ENCODE measurements around the gene GAST.

GAST gene

DNA sequence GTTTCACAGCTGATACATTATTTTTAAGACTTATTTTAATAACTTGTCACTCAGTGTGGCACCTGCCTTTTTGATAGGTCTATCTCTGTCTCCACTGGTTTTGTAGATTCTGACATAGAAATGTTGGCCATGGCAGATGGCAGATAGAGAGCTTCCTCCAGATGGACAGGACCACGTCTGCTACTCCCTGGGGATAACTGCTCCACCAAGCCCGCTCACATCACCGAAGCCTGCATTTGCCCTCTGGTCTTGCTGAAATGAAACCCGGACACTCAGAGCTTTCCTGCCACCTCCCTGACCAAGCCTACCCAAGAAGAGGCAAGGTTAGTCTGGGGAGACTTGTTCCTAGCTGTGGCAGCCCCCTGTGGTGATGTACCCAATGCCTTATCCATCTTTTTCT lies 38.7 kb downstream of the GAST start:
- no peak for DNase-seq

DNA sequence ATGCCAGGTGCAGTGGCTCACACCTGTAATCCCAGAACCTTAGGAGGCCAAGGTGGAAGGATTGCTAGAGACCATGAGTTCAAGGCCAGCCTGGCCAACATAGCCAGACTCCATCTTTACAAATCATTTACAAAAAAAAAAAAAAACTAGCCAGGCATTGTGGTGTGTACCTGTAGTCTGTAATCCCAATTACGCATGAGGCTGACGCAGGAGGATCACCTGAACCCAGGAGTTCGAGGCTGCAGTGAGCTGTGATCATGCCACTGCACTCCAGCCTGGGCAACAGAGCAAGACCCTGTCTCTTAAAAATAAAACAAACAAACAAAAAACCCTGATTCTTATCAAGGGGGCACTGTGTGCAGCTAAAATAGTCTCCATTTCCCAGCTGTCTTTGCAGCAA lies 39.2 kb downstream of the GAST start:
- DNase-seq: no peak

DNA sequence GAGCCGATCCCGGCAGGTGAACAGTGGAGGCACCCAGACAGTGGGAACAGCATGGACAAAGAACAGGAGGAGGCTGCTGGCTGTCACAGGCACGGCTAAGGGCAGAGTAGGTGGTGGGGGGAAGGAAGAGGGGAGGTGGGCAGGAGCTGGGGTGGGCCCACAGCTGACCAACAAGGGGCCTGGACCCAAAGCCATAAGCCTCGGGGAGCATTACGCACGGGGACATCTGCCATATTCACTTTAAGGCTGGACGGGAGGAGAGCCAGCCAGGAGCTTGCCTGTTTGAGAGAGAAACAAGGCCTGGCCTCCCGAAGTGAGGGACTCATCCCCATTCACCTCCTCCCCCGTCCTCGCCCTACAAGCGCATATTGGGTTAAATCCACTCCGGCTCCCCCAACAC lies 41.9 kb downstream of the GAST start:
- no peak for DNase-seq

- no peak for DNase-seq
Measured at GRCh38 chr17:41758601-41759000, 46.5 kb downstream of the GAST start.

DNA sequence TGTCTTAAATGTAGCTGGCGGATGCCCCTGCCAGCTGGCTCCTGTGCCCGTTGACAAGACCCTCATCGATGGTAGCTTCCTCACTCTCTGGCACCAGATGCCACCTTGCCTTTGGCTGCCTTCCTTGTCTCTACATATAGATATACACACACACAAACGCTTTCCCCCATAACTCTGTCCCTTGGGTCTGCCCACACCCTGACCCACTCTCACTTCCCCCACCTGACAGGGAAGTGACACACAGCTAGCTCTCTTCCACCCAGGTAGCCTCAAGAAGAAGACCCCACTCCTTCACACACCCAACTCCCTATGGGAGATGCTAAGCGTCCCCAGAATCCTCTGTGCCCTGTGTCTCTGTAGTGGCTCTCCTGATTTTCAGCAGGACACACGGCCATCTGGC lies 48.7 kb downstream of the GAST start:
- DNase-seq: no peak

DNA sequence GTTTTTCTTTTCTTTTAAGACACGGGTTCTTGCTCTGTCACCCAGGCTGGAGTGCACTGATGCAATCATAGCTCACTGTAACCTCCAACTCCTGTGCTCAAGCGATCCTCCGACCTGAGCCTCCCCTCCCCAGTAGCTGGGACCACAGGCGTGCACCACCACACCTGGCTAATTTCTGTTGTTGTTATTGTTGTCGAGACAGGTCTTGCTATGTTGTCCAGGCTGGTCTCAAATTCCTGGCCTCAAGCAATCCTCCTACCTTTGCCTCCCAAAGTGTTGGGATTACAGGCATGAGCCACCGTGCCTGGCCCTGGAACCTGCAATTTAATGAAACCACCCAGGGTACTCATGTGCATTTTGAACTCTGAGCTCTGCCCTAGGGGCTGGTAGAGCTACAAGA lies 50.3 kb downstream of the GAST start:
- no peak for DNase-seq

DNA sequence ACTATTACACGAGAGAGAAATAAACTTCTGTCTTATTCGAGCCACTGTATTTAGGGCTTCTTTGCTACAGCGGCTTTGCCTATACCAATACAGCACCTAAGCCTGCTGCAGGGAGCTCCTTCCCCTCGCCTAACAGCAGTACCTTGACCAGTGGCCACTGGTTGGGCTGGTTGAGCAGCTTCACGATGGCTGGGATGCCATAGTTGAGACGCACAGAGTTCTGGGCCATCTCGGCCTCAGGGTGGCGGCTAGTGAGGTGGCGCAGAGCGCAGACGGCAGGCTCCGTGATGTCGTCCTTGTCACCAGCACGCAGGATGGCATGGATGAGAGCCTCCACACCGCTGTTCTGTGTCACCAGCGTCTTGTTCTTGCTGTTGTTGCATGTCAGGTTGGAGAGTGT lies 50.7 kb downstream of the GAST start:
- no peak for DNase-seq

DNA sequence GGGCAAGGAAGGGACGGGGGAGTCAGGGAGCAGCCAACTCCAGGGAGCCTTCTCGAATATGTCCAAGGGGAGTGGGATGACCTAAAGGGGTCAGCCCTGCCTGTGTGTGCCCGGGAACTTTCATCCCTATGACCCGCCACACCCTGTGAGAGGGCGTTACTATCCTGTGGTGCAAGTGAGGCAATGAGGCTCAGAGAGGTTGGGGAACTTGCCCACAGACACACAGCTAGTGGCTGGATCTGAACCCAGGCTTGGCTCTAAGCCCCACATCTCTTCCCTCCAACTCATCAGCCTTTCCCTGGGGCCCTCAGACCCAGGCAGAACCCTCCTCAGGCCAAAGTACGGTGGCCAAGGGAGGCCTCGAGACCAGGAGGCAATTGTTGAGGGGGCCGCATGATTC lies 51.2 kb downstream of the GAST start:
- no peak for DNase-seq
